Measurements from ENCODE around the gene PRPF8. TPM values are rescaled to one million over a fixed set of nuclear protein-coding genes. Genes with fewer than 3 reads are reported as not detected.

PRPF8 gene
- total and polyA plus RNA-seq, 2 experiments from 2014 or later, result 178 to 246 TPM

DNA sequence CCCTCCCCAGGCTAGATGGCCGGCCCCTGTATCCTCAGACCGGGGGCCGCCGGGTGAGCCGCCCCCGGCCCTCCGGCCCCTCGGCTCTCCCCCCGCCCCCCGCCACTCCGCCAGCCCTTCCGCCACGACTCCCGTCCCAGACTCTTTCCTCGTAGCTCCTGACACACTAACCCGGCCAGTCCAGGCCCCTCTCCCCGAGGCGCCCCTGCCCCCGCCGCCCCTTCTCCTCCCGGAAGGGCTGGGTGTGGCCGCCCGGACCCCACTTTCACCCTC, 31.1 kb upstream of the PRPF8 start:
- H3K4me2 ChIP-seq, result peak overlapping the region; percentile 99
- H2AFZ ChIP-seq, result no peak overlapping the region
- H3K27me3 ChIP-seq (ENCODE audit: insufficient read depth), result no peaks in the 10 kb centered on the region
- no peaks in the 10 kb centered on the region for H3K36me3 ChIP-seq (ENCODE audit: insufficient read depth)
- TF ChIP-seq, protein P1, sequence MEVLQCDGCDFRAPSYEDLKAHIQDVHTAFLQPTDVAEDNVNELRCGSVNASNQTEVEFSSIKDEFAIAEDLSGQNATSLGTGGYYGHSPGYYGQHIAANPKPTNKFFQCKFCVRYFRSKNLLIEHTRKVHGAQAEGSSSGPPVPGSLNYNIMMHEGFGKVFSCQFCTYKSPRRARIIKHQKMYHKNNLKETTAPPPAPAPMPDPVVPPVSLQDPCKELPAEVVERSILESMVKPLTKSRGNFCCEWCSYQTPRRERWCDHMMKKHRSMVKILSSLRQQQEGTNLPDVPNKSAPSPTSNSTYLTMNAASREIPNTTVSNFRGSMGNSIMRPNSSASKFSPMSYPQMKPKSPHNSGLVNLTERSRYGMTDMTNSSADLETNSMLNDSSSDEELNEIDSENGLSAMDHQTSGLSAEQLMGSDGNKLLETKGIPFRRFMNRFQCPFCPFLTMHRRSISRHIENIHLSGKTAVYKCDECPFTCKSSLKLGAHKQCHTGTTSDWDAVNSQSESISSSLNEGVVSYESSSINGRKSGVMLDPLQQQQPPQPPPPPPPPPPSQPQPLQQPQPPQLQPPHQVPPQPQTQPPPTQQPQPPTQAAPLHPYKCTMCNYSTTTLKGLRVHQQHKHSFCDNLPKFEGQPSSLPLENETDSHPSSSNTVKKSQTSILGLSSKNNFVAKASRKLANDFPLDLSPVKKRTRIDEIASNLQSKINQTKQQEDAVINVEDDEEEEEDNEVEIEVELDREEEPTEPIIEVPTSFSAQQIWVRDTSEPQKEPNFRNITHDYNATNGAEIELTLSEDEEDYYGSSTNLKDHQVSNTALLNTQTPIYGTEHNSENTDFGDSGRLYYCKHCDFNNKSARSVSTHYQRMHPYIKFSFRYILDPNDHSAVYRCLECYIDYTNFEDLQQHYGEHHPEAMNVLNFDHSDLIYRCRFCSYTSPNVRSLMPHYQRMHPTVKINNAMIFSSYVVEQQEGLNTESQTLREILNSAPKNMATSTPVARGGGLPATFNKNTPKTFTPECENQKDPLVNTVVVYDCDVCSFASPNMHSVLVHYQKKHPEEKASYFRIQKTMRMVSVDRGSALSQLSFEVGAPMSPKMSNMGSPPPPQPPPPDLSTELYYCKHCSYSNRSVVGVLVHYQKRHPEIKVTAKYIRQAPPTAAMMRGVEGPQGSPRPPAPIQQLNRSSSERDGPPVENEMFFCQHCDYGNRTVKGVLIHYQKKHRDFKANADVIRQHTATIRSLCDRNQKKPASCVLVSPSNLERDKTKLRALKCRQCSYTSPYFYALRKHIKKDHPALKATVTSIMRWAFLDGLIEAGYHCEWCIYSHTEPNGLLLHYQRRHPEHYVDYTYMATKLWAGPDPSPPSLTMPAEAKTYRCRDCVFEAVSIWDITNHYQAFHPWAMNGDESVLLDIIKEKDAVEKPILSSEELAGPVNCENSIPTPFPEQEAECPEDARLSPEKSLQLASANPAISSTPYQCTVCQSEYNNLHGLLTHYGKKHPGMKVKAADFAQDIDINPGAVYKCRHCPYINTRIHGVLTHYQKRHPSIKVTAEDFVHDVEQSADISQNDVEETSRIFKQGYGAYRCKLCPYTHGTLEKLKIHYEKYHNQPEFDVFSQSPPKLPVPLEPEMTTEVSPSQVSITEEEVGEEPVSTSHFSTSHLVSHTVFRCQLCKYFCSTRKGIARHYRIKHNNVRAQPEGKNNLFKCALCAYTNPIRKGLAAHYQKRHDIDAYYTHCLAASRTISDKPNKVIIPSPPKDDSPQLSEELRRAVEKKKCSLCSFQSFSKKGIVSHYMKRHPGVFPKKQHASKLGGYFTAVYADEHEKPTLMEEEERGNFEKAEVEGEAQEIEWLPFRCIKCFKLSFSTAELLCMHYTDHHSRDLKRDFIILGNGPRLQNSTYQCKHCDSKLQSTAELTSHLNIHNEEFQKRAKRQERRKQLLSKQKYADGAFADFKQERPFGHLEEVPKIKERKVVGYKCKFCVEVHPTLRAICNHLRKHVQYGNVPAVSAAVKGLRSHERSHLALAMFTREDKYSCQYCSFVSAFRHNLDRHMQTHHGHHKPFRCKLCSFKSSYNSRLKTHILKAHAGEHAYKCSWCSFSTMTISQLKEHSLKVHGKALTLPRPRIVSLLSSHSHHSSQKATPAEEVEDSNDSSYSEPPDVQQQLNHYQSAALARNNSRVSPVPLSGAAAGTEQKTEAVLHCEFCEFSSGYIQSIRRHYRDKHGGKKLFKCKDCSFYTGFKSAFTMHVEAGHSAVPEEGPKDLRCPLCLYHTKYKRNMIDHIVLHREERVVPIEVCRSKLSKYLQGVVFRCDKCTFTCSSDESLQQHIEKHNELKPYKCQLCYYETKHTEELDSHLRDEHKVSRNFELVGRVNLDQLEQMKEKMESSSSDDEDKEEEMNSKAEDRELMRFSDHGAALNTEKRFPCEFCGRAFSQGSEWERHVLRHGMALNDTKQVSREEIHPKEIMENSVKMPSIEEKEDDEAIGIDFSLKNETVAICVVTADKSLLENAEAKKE (CRISPR knock-in tag; IDR thresholded peaks at IDR 0.05), result no peak
- TF ChIP-seq EZH2phosphoT487 (IDR thresholded peaks at IDR 0.05; ENCODE audit: unreplicated experiment), result no peak
- TF ChIP-seq STAT1 (IDR thresholded peaks at IDR 0.05; ENCODE audit: unreplicated experiment), result no peak
- TF ChIP-seq, protein P2, sequence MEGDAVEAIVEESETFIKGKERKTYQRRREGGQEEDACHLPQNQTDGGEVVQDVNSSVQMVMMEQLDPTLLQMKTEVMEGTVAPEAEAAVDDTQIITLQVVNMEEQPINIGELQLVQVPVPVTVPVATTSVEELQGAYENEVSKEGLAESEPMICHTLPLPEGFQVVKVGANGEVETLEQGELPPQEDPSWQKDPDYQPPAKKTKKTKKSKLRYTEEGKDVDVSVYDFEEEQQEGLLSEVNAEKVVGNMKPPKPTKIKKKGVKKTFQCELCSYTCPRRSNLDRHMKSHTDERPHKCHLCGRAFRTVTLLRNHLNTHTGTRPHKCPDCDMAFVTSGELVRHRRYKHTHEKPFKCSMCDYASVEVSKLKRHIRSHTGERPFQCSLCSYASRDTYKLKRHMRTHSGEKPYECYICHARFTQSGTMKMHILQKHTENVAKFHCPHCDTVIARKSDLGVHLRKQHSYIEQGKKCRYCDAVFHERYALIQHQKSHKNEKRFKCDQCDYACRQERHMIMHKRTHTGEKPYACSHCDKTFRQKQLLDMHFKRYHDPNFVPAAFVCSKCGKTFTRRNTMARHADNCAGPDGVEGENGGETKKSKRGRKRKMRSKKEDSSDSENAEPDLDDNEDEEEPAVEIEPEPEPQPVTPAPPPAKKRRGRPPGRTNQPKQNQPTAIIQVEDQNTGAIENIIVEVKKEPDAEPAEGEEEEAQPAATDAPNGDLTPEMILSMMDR (conservative IDR thresholded peaks at IDR 0.05; ENCODE audit: low read depth in 2 of 2), result no peak
- TF ChIP-seq NANOG (IDR thresholded peaks at IDR 0.05; ENCODE audit: borderline replicate concordance), result no peak
- TF ChIP-seq POLR2AphosphoS5 (IDR thresholded peaks at IDR 0.05; ENCODE audit: low read depth), result no peak
- H3K4me1 ChIP-seq (ENCODE audit: insufficient read depth), result peaks cover 19% of the 10 kb centered on the region
- H4K20me1 ChIP-seq (replicated peaks; ENCODE audit: insufficient read depth), result no peaks in the 10 kb centered on the region
- peaks cover 14% of the 10 kb centered on the region; the same call in 2 of the 3 replicates for H3K36me3 Mint-ChIP-seq (ENCODE audit: low read depth)
- H3K4me1 Mint-ChIP-seq, result peaks cover 33% of the 10 kb centered on the region
- no peaks in the 10 kb centered on the region for H3K9me2 ChIP-seq (ENCODE audit: insufficient read depth)
- no peaks in the 10 kb centered on the region for H3K79me2 ChIP-seq (replicated peaks; ENCODE audit: insufficient read depth)
- no peak for DNase-seq (ENCODE audit: low spot score)
- H3K27ac ChIP-seq (ENCODE audit: low read depth), result no peak overlapping the region
- peaks cover 37% of the 10 kb centered on the region for H3K27me3 Mint-ChIP-seq (ENCODE audit: insufficient read depth, low read depth, poor library complexity)
- peak overlapping the region; percentile 94; the same call in 2 of the 3 replicates for H3K4me3 Mint-ChIP-seq
- H3F3A ChIP-seq (replicated peaks; ENCODE audit: low read depth), result peaks cover 3% of the 10 kb centered on the region
- no peak for ATAC-seq
- peak overlapping the region; percentile 83 for H3K4me3 ChIP-seq
- no peak overlapping the region for H3K27ac Mint-ChIP-seq
- no peaks in the 10 kb centered on the region for H3K9me3 Mint-ChIP-seq
